Stimulated activated CD4-positive, alpha-beta T cell treated with anti-CD3 and anti-CD28 coated beads, Interleukin-15, amount 100 ng/mL, for 48 hours (primary cell): Measurements from ENCODE around the gene TOGARAM2.
"Not testable (repeated sequence)": the region's sequence is repeated elsewhere in the genome, so short reads cannot be mapped to it uniquely, and the experiment has no call there.

Experiments
- DNase-seq, 2 donors: peaks; one replicate each; pipeline ENCODE4 v3.0.0-alpha.2; 2020; ENCODE audit warnings: low read depth in 2 of 2

The TOGARAM2 gene

GRCh38 chr2:28977176-28977875 lies 3.8 kb upstream of the TOGARAM2 start:
- no peak for DNase-seq

DNA sequence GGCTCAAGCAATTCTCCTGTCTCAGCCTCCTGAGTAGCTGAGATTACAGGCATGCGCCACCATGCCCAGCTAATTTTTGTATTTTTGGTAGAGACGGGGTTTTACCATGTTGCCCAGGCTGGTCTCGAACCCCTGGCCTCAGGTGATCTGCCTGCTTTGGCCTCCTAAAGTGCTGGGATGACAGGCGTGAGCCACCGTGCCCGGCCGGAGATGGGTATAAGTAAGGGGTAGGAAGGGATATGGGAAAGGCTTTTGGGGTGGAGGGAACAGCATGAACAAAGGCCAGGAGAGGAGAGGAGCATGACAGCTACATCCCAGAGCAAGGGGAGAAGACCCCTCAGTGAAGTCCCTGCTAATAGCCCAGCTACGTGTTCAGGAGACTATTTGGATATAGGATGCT lies 3.1 kb upstream of the TOGARAM2 start:
- DNase-seq: not testable (repeated sequence)

- DNase-seq: no peak
Measured at GRCh38 chr2:28978606-28979005, 2.5 kb upstream of the TOGARAM2 start.

DNA sequence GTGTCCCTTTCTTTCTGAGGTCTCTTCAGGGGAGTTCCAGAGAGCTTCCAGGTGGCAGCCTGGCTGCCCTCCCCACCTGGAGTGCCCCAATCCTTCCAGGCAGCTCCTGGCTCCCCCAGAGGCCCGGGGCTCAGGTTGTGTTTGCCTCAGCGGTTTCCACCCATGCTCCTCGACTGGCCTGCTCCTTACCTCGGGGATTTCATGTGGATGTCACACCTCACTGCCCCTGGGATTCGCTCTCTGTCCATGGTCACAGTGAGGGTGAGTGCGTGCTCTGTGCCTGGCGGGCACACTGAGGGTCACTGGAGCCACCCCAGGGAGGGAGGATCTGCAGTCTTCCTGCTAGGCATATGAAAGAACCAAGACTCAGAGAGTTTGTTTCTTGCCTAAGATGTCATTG lies 2.1 kb upstream of the TOGARAM2 start:
- no peak for DNase-seq

DNA sequence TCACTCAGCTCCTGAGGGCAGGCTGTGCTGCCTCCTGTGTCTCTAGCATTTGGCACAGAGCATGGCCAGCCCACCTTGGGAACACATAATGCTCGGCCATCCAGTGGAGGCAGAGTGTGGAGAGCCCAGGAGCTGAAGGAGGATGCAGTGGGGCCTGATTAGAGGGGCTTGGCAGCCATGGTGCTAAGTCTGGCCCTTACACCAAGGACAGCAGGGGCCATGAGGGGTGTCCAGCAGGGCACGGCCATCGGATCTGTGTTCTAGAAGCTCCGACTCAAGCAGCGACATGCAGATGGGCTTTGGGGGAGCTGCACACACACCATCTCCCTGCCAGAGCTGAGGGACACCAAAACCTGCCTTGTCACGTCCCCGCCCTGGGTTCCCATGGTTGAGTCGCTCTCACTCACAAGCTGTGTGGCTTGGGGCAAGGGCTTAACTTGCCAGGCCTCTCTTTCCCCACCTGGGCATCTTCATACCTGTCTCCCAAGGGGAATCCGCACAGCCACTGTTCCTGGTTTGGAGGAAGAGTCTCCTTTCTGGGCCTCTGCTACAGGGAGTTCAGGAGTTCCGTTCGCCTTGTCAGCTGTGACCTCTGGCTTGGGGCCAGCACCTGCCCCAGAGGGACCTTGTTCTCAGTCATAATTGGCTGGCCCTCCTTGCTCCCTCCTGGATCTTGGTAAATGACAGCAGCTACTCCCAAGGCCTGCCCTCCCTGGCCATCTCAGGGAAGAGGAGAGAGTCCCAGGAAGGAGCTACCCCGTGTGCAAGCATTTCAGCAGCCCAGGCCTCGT lies 1.3 kb upstream of the TOGARAM2 start:
- DNase-seq: no peak

GRCh38 chr2:28980368-28981015 lies 606 bp upstream of the TOGARAM2 start:
- DNase-seq: no peak

- no peak for DNase-seq
Measured at GRCh38 chr2:28981620-28982376, 700 bp downstream of the TOGARAM2 start.

- no peak for DNase-seq
Measured at GRCh38 chr2:28982381-28982950, 1.4 kb downstream of the TOGARAM2 start.

- no peak for DNase-seq
Measured at GRCh38 chr2:28986429-28986828, 5.3 kb downstream of the TOGARAM2 start.

- DNase-seq: no peak
Measured at GRCh38 chr2:28989973-28990372, 8.9 kb downstream of the TOGARAM2 start.

DNA sequence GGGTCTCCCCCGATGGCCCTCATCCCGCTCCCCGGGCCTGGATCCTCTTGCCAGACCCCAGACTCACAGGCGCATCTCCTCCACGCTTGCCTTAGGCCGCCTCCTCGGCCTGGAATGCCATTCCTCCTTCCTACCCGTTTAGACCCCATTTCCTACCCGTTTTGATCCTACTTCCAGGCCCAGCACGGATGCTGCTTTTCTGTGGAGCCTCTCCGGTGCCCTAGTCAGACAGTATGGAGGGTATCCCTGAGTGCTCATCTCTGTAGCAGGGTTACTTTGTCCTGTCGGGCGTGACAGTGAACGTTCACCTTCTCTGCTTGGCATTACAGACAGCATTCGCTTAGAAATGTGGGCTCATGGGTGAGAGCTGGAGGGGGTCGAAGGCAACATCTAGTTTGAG lies 9.3 kb downstream of the TOGARAM2 start:
- no peak for DNase-seq

DNA sequence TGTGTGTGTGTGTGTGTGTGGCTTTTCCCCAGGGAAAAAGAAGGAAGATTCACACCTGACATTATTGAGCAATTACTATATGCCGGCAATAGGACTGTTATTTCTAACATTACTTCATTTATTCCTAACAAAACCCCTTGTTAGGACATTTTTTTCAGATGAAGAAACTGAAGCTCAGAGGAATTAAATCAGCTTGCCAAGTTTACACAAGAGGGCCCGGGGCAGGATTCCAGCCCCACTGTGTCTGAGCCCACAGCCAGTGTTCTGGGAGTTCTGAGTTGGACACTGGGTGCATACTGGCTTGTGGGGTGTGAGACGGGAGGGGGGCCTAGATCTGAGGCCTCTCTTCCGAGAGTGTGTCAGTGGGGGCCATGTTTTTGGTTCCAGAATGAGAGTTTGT lies 9.9 kb downstream of the TOGARAM2 start:
- no peak for DNase-seq

DNA sequence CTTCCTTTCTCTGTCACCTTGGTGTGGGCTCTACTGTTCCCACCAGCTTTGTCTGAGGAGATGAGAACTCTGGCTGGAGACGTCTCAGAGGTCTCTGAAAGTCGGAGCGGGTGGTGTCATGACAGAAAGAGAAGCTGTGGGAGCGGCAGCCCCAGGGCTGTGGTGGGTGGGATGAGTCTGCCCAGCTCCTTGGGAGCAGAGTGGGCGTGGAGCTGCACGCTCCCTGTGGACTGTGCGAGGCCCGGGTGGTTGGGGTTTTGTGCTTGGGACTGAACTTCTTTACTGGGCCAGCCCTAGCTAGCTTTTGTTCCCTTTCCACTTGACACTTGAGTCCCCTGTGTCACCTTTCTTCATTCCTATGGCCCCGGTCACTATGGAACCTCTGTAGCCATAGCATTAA lies 10.4 kb downstream of the TOGARAM2 start:
- DNase-seq: no peak

DNA sequence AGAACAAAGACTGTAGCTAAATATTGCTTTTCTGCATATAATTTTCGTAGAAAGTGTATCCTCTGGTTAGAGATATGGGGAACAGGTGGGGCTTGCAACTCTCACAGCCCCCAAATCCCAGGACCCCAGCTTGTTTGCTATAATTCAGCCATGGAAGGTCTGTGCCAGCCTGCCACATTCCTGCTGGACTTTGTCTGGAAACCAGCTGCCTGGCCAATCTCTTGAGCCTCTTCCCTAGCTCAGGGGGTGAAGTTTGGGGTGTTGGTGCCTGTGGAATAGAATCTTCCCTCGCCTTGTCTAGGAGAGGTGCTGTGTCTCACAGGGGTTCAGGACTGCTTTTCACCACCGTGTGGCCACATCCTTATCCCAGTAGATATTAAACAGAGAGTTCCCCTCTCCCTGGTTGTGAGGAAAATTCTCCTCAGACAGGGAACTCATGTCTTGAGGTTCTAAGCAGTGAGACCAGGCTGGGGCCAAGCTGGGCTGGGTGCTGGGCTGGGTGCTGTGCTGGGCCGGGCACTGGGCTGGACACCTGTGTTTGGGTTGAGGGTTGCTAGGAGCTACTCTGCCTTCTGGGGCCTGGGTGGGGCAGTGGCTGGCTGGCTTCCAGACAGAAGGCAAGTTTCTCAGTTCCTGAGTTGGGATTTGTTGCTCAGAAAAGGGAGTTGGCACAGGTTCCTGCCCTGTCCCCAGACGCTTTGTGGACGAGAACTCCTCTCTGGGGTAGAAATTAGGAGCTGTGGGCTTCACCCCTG lies 12.3 kb downstream of the TOGARAM2 start:
- no peak for DNase-seq

DNA sequence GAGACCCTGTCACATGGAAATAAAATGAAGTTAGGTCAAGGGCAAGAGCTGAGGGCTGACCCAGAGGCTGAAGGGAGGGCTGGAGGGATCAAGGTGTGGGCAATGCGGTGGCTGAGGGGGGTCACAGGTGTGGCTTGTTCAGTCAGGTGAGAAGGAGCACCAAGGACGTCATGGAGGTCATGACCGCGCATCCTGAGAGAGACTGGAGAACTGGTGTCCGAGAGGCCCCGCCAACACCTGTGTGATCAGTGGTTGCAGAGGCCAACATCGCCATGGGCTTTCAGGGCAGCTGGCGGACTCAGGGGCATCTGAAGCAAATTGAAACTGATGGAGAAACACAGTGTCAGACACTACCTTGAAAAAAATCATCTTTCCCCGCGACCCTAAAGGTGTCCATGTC lies 13.0 kb downstream of the TOGARAM2 start:
- no peak for DNase-seq

DNA sequence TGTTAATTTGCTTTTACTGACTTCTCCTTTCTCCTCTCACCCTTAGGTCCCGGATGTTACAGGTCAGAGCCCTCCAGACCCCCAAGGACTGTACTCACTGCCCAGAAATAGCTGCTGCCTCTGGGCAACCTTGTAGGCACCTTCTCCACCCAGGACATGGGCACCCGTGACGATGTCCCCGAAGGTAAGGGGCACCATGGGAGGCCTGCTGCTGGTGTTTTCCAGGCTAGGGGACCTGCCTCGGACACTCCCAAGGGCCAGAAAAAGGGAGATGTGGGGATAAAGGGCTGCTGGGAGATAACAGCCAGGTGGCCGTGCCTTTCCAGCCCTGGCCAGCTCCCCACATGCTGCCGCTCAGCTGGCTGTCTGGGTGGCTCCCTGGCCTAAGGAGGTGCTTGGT lies 13.6 kb downstream of the TOGARAM2 start:
- no peak for DNase-seq

GRCh38 chr2:28995765-28996750 lies 15.0 kb downstream of the TOGARAM2 start:
- no peak for DNase-seq

GRCh38 chr2:28997237-28997846 lies 16.2 kb downstream of the TOGARAM2 start:
- DNase-seq: no peak
